H1 (cell line): ENCODE data around the gene ACACB. TPM values are rescaled to one million over a fixed set of nuclear protein-coding genes. Genes with fewer than 3 reads are reported as not detected.

Experiments
- GTF2F1 ChIP-seq: IDR thresholded peaks from 2 replicates; pipeline ENCODE4 v1.6.1; 2012; ENCODE audit warnings: low read depth, low read length, improper control_type of control experiment, borderline replicate concordance
- TAF7 ChIP-seq: optimal IDR thresholded peaks from 2 replicates; pipeline ENCODE3; 2011; ENCODE audit warnings: low read depth, mild to moderate bottlenecking, inconsistent platforms, low read length, moderate library complexity, borderline replicate concordance
- polyA plus RNA-seq, 7 experiments: library from polyadenylated mRNA; depleted of rRNA in 3 of 7; stranded (reverse) in 5 of 7; unstranded in 2 of 7; fragments of >200 nt in 5 of 7; fragments of 200-250 nt in 2 of 7; gene quantifications; 1 replicate in 5 of 7; 2 replicates in 1 of 7; 4 replicates in 1 of 7; pipeline versions ENCODE4 v1.2.1 to v1.2.3, GENCODE V29; 2011 to 2013; ENCODE audit warnings: missing spikeins in 2 of 7, mixed read lengths in 2 of 7
- total RNA-seq: library from RNA; stranded (reverse); fragmentation: NEBNext Ultra II Directional; extraction: Animal tissue kit (Norgen Biotek cat#: 25700); gene quantifications from 2 replicates; pipeline ENCODE4 v1.2.1, GENCODE V29; 2021
- TF ChIP-seq, protein P1 (sequence below): IDR thresholded peaks from 2 replicates; pipeline ENCODE4 v1.6.1; 2012; ENCODE audit warnings: inconsistent platforms

Gene ACACB
- total and polyA plus RNA-seq, 2 of the 8 experiments (the other 6 are each of a cell fraction or from before 2014, with no cell fraction given) = 5.8 to 15.3 TPM

DNA sequence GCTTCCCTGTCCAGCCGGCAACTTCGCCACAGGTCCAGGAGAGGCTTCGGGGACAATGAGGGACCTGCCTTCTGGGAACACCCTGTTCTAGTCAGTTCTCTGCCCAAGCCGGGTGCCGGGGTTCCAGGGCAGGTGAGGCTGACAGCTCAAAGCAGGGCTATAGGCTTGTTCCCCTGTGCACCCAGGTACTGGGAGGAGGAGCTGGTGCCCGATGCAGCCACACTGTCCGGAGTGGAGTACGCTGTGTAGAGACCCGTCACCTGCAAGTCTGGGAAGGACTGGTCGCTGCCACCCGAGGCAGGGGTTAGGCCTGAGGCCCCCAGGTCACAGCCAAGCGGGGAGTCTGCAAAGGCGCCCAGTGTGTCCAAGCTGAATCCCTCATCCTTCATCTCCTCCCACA lies 163.1 kb downstream of the ACACB start (continued):
- TF ChIP-seq GTF2F1 (no peak), TAF7 (no peak)
- TF ChIP-seq, protein P1, sequence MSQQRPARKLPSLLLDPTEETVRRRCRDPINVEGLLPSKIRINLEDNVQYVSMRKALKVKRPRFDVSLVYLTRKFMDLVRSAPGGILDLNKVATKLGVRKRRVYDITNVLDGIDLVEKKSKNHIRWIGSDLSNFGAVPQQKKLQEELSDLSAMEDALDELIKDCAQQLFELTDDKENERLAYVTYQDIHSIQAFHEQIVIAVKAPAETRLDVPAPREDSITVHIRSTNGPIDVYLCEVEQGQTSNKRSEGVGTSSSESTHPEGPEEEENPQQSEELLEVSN = no peak
